Stimulated activated CD8-positive, alpha-beta memory T cell treated with anti-CD3 and anti-CD28 coated beads, Interleukin-15, amount 100 ng/mL, for 4 hours (primary cell): ENCODE measurements around the gene FUT8.
"Not testable (repeated sequence)": the region's sequence is repeated elsewhere in the genome, so short reads cannot be mapped to it uniquely, and the experiment has no call there.

Source experiments
- DNase-seq, 2 donors: peaks; one replicate each; pipeline ENCODE4 v3.0.0-alpha.2; 2020; ENCODE audit warnings: low read depth in 2 of 2

Gene FUT8

DNA sequence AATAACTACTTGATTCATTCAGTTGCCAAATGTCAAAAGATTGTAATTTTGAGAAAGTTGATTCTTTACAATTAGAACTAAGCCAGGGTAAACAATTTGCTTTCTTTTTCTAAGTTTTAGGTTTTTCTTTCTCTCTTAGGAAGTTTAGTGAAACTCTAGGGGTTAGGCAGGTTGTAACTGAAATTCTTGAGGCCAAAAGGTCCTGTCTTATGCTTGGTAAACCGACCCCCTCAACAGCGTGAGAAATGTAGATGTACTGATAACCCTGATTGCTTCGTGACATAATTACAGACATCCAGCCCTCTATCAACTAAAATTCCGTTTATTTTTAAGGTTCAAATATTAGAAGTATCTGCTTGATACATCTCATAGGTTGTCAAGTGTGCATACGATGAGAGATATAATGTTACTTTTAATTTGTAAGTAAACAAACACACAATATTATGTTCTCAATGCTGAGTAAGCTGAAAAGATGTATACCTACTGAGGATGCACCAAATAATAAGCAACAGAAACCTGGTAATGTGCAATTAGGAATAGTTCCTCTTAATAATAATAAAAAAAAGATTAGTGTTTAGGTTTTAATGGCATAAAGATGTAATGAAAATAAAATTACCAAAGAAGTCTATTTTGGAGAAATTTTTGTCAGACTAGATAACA, 7.2 kb downstream of the FUT8 start:
- DNase-seq, result no peak

DNA sequence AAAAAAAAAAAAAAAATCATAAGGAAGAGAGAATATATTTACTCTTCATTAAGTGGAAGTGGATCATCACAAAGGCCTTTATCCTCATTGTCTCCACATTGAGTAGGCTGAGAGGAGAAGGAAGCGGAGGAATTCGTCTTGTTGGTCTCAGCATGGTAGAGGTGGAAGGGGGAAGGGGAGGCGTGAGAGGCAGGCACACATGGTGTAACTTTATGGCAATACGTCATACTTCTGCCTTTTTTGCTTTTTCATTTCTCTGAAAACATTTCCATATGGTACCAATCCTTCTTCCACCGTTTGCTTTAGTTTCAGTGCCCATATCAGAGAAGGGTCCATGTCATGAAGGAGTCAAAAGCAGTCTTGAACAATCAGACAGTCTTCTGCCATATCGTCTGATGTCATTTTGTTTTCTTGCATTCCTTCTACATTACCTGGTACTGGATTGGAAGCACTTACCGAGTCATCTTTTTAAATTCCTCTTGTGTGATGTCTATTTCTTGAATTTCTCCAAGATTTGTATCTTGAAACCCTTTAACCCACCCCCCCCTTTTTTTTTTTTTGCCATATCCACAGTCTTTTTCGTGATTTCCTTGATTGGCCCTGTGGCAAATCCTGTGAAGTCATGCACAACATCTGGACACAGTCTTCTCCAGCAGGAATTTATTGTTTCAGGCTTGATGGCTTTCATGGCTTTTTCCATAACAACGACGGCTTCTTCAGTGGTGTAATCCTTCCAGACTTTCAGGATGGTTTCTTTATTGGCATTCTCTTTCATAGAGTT, 8.9 kb downstream of the FUT8 start:
- DNase-seq, result no peak

GRCh38 chr14:65422088-65422834, 9.7 kb downstream of the FUT8 start:
- DNase-seq, result no peak

DNA sequence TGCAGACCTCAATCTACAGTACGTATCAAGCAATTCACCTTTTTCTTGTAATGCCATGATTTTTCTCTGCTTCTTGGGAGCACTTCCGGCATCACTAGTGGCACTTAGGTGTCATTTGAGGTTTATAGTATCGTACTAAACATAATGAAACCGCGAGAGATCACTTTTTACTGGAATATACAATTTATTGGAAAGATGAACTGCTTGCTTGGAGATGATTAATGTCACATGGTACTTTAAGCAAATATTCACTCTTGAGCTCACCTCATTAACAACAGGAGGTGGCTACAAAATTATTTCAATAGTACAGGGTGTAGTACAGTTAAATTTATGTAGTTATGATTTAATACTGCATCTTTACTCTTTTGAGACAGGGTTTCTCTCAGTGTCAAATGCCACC, 11.5 kb downstream of the FUT8 start:
- DNase-seq, result no peak

DNA sequence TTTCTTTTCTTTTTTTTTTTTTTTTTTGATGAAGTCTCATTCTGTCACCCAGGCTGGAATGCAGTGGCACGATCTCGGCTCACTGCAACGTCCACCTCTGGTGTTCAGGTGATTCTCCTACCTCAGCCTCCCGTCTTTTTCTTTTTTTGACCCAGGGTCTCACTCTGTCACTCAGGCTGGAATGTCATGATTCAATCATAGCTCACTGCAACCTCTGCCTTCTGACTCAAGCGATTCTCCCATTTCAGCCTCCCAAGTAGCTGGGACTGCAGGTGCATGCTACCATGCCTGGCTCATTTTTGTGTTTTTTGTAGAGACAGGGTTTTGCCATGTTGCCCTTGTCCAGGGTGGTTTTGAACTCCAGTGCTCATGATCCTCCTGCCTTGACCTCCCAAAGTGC, 12.0 kb downstream of the FUT8 start:
- DNase-seq, result no peak

- no peak for DNase-seq
Measured at GRCh38 chr14:65425885-65426284, 13.4 kb downstream of the FUT8 start.

- DNase-seq, result not testable (repeated sequence)
Measured at GRCh38 chr14:65426902-65427301, 14.4 kb downstream of the FUT8 start.

- DNase-seq, result no peak
Measured at GRCh38 chr14:65428691-65429090, 16.2 kb downstream of the FUT8 start.

DNA sequence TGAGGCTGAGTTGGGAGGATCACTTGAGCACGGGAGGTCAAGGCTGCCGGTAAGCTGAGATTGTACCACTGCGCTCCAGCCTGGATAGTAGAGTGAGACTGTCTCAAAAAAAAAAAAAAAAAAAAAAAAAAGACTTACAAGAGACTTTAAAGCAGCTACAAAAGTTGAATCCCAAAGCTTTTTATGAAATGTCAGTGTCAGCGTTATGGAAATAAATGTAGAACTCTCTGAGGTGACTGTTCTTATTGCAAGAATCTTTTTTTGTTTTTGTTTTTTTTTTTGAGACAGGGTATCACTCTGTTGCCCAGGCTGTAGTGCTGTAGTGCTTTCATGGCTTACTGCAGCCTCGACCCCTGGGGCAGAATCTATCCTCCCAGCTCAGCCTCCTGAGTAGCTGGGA, 17.2 kb downstream of the FUT8 start:
- no peak for DNase-seq

GRCh38 chr14:65431245-65431644, 18.7 kb downstream of the FUT8 start:
- no peak for DNase-seq

- no peak for DNase-seq
Measured at GRCh38 chr14:65431951-65432350, 19.4 kb downstream of the FUT8 start.

DNA sequence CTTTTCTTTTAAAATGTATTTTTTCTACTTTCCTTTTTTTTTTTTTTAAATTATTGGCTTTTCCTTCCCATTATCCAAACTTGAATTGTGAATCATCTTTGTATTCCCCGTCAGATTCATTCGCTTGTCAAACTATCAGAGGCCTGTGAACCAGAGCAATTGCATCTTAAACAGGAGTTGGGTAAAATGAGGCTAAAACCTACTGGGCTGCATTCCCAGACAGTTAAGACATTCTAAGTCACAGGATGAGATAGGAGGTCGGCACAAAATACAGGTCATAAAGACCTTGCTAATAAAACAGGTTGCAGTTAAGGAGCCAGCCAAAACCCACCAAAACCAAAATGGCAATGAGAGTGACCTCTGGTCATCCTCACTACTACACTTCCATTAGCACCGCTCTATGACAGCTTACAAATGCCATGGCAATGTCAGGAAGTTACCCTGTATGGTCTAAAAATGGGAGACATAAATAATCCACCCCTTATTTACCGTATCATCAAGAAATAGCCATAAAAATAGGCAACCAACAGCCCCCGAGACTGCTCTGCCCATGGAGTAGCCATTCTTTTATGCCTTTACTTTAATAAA, 19.9 kb downstream of the FUT8 start:
- no peak for DNase-seq

- no peak for DNase-seq
Measured at GRCh38 chr14:65433157-65433556, 20.6 kb downstream of the FUT8 start.

DNA sequence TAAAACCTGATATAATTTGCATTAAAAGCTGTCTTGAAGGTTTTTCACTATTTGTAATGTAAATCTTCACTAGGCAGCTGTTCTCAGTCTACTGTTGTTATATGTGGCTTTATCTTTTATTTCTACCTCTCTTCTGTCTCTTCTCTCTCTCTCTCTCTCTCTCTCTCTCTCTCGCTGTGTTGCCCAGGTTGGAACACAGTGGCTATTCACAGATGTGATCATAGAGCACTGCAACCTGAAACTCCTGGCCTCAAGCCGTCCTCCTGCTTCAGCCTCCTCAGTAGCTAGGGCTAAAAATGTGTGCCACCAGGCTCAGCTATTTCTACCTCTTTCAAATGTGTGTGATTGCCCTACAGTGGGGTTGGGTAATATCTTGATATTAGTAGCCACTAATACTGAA, 21.1 kb downstream of the FUT8 start:
- no peak for DNase-seq

DNA sequence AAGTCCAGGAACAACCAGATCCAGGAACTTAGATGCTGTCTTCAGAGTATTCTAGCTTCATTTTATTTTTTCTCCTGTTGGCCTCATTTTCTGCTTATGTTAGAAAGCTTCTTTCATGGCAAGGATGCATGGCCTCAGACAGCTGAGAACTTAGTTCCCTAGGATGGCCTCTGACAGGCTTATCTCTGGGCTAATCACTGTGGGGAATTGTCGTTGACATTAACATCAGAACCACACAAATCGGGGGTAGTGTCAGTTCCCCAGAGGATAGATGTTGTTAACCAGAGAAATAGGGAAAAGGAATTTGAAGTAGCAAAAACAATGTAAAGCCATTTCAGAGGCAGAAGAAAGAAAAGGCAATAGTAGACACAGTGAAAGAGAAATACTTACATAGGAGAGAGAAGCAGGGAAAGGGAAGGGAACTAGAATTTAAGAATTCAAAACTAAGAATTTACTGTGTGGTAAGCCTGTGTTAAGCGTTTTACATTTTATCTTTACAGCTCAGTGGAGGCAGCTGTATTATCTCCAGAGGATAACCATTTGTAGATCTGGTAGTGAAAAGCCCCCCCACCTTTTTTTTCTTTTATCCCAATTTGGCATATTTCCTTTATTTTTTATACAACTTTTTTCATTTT, 21.8 kb downstream of the FUT8 start:
- no peak for DNase-seq

DNA sequence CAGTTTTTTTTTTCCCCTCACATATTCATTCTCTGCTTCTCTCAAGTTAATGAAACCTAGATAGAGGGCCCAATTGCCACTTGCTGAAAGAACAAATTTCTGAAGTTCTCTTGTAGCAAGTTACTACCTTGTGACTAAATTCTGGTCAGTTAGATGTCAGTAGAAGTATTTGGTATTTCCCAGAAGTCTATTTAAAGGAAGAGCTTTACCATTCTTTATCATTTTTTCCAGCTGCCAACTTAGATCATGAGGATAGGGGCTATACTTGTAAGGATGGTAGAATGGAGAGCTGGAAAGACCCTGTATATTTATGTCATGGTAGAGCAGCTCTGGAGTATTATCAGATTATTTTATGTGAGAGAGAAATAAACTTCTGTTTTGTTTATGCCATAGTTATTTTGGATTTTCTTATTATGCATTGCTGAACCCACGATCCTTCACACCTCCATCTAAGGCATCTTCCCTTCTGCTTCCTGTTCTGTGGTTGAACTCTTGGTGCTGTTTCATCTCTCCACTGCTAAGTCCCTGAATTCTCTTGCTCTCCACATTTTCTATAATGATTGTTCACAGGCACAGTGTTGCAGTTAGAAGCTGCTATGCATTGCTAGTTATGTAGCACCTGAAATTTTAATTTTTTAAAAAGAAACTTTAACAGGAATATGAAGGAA, 25.9 kb downstream of the FUT8 start:
- no peak for DNase-seq

- no peak for DNase-seq
Measured at GRCh38 chr14:65439117-65439516, 26.6 kb downstream of the FUT8 start.

- no peak for DNase-seq
Measured at GRCh38 chr14:65440230-65440629, 27.7 kb downstream of the FUT8 start.

GRCh38 chr14:65444230-65444629, 31.7 kb downstream of the FUT8 start:
- DNase-seq, result no peak

GRCh38 chr14:65446159-65446558, 33.6 kb downstream of the FUT8 start:
- DNase-seq, result no peak

DNA sequence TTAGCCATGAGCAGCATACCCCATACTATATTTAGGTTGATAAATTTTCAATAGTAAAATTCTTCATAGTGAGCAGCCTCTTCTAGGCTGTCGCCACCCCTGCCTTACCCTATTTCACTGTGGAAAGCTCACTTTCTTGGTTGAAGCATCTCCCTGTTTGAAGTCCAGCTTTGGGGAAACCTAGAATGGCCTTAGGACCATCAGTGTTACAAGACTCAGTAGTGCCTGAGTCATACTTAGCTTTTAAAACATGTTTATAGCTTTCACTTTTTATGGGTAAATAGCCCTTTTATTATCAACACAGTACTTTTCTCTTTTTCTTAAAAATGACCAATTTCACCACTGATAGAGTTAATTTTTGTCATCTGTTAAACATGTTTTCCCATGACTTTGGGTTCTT, 37.1 kb downstream of the FUT8 start:
- DNase-seq, result no peak
